A673 (cell line): ENCODE data around the gene NUP35. TPM values are rescaled to one million over a fixed set of nuclear protein-coding genes. Genes with fewer than 3 reads are reported as not detected.
A peak's percentile ranks its signal among the peaks of the same experiment; 100 is the strongest.

ENCODE experiments used
- Bru-seq: library from RNA; stranded (reverse); fragments of 400-500 nt; gene quantifications from one replicate; lab custom pipeline; 2021; lab: Mats Ljungman, UMichigan
- BruChase-seq, 2 experiments: library from RNA; stranded (reverse); fragments of 400-500 nt; gene quantifications; one replicate each; lab custom pipeline; 2021; lab: Mats Ljungman, UMichigan
- BruUV-seq: library from RNA; stranded (reverse); fragments of 400-500 nt; replicated peaks from 2 replicates; lab custom pipeline; 2021; lab: Mats Ljungman, UMichigan
- CTCF ChIA-PET: fragments of 300-600 bp; sonication (Branson Sonifier 250); formaldehyde crosslinking; loops from one replicate; lab custom pipeline; 2022; ENCODE audit warnings: antibody characterized with exemption; lab: Charles Lee
- POLR2A ChIA-PET: fragments of 300-600 bp; sonication (Branson Sonifier 250); formaldehyde crosslinking; loops from one replicate; lab custom pipeline; 2022; ENCODE audit warnings: antibody characterized with exemption; ENCODE audit not compliant: low non-redundant PET; lab: Charles Lee
- DNase-seq: peaks from one replicate; pipeline ENCODE4 v3.0.0-alpha.2; 2015; ENCODE audit warnings: low spot score
- H3K27ac ChIP-seq: fragments of 200-600 bp; sonication (generic); 2 replicates; pipeline ENCODE4 v1.5.1; 2016; ENCODE audit warnings: mixed run types, low read depth, mild to moderate bottlenecking, mixed read lengths, antibody characterized with exemption, low read length; ENCODE audit not compliant: poor library complexity, severe bottlenecking
- H3K27me3 ChIP-seq: fragments of 200-600 bp; sonication (generic); replicated peaks from 2 replicates; pipeline ENCODE4 v1.6.1; 2017; ENCODE audit warnings: mixed run types, low read depth, mild to moderate bottlenecking, mixed read lengths, antibody characterized with exemption, low read length; ENCODE audit not compliant: insufficient read depth, poor library complexity
- H3K36me3 ChIP-seq: fragments of 200-600 bp; sonication (generic); 2 replicates; pipeline ENCODE4 v1.6.1; 2016; ENCODE audit warnings: mixed run types, mild to moderate bottlenecking, mixed read lengths, antibody characterized with exemption, low read length; ENCODE audit not compliant: insufficient read depth, poor library complexity, severe bottlenecking
- H3K4me1 ChIP-seq: fragments of 200-600 bp; sonication (generic); 2 replicates; pipeline ENCODE4 v1.6.1; 2017; ENCODE audit warnings: mixed run types, mild to moderate bottlenecking, mixed read lengths, antibody characterized with exemption, low read length; ENCODE audit not compliant: insufficient read depth, poor library complexity, severe bottlenecking
- H3K4me3 ChIP-seq: fragments of 200-600 bp; sonication (generic); 2 replicates; pipeline ENCODE4 v1.5.1; 2016; ENCODE audit warnings: low read depth, mixed run types, mild to moderate bottlenecking, mixed read lengths, low read length; ENCODE audit not compliant: poor library complexity, severe bottlenecking
- H3K9me3 ChIP-seq: fragments of 200-600 bp; sonication (generic); 2 replicates; pipeline ENCODE4 v1.6.1; 2016; ENCODE audit warnings: mixed run types, low read depth, mild to moderate bottlenecking, mixed read lengths, antibody characterized with exemption, low read length; ENCODE audit not compliant: poor library complexity, severe bottlenecking
- CTCF ChIP-seq: fragments of 300-800, 200-600 bp; sonication (generic); conservative IDR thresholded peaks from 2 replicates; pipeline ENCODE4 v1.5.1; 2017; ENCODE audit warnings: low read depth, mild to moderate bottlenecking, antibody characterized with exemption, low read length, moderate library complexity, mixed read lengths
- EZH2 ChIP-seq: fragments of 200-600 bp; sonication (generic); IDR thresholded peaks from 2 replicates; pipeline ENCODE4 v1.6.1; 2017; ENCODE audit warnings: borderline replicate concordance, low read depth, mild to moderate bottlenecking, mixed read lengths, antibody characterized with exemption, low read length; ENCODE audit not compliant: poor library complexity, severe bottlenecking
- intact Hi-C: fragments of 100-400 bp; cut with micrococcal nuclease; formaldehyde crosslinking; loops from one replicate; pipeline ENCODE4 v1.10.0; 2022; ENCODE audit not compliant: unreplicated experiment
- long read RNA-seq: library from polyadenylated mRNA; stranded (forward); transcript quantifications from one replicate; pipeline ENCODE4 v2.0.0, GENCODE V29; 2022
- total RNA-seq: library from RNA; stranded (reverse); gene quantifications from 2 replicates; pipeline ENCODE4 v1.2.3, GENCODE V29; 2021

Gene NUP35
- total RNA-seq: 55.3 and 62.0 TPM in 2 replicates
- Bru-seq, nascent RNA: percentile 95 among the genes with signal in this experiment
- percentile 91 among the genes with signal in this experiment for BruChase-seq, experiment 1, labeled RNA remaining after a 2-hour chase
- BruChase-seq, experiment 2, labeled RNA remaining after a 6-hour chase: percentile 83 among the genes with signal in this experiment
- long read RNA-seq, transcript NUP35-201 (9 exons, 1,633 nt): major isoform, 90 of 103 reads
- long read RNA-seq, partial matches to known transcripts: 3 of 103 reads
- long read RNA-seq, other reads (novel, unspliced or antisense): 9 of 103 reads

- peak within 1 kb of the TSS; percentile 74 for H3K4me3 ChIP-seq
- H3K36me3 ChIP-seq: peaks cover 13% of the 10 kb centered on the region
- peak; percentile 96 for DNase-seq
- POLR2A ChIA-PET: no interaction called here
- H3K27me3 ChIP-seq: no peaks in the 10 kb centered on the region
- no peaks in the 10 kb centered on the region for H3K9me3 ChIP-seq
- BruUV-seq: TSS peak; percentile 56
- H3K4me1 ChIP-seq: peaks cover 10% of the 10 kb centered on the region
- H3K27ac ChIP-seq: peak within 1 kb of the TSS; percentile 81
- intact Hi-C loops: loop anchor here (5.0 kb wide), 1 partner anchor 87 kb away; the partner anchor contains the start of gene NCKAP1
- CTCF ChIA-PET: no interaction called here
- TF ChIP-seq EZH2 (no peak), CTCF (no peak)
These were observed at the start of gene NUP35 for GRCh38 chr2:183124222-183124956. Gene NUP35 (plus strand): TSS chr2:183124443. CDS start chr2:183124458, 15 bp downstream.

GRCh38 chr2:183078163-183078463 is 46.1 kb upstream of the NUP35 start:
- Histone ChIP-seq H3K9me3 (no peaks in the 10 kb centered on the region), H3K36me3 (no peaks in the 10 kb centered on the region), H3K27me3 (no peaks in the 10 kb centered on the region), H3K27ac (peak overlapping the region; percentile 66), H3K4me3 (peak overlapping the region; percentile 67), H3K4me1 (peaks cover 10% of the 10 kb centered on the region)
- no peak for DNase-seq
- no TSS peak for BruUV-seq
- CTCF ChIA-PET: no interaction called here
- POLR2A ChIA-PET: no interaction called here
- intact Hi-C loops: no loop called here
- no peak for TF ChIP-seq EZH2

- Histone ChIP-seq H3K27ac (peak within 1 kb of the TSS; percentile 66), H3K9me3 (no peaks in the 10 kb centered on the region)
- no TSS peak for BruUV-seq
These were observed 45.6 kb upstream of the NUP35 start, which contains the start of gene DUSP19 for GRCh38 chr2:183078464-183079138. Gene DUSP19 (plus strand): TSS chr2:183078747. CDS start chr2:183078934, 187 bp downstream.

More at GRCh38 chr2:183078464-183079138, 45.6 kb upstream of the NUP35 start, which contains the start of gene DUSP19:
- Histone ChIP-seq H3K4me1 (peaks cover 10% of the 10 kb centered on the region), H3K4me3 (peak within 1 kb of the TSS; percentile 67), H3K36me3 (no peaks in the 10 kb centered on the region), H3K27me3 (no peaks in the 10 kb centered on the region)
- DNase-seq: peak; percentile 93
- CTCF ChIA-PET: no interaction called here
- POLR2A ChIA-PET: no interaction called here
- TF ChIP-seq EZH2 (no peak), CTCF (no peak)
- intact Hi-C loops: no loop called here
